T-cell (primary cell): ENCODE results near the gene ANKFN1. TPM values are rescaled to one million over a fixed set of nuclear protein-coding genes. Genes with fewer than 3 reads are reported as not detected.

Experiments used
- ATAC-seq, 4 experiments: fragments of 200-7000 bp in 3 of 4; fragments of 150-1000 bp in 1 of 4; cut with Tn5 transposase; replicated peaks in 1 of 4; 1 replicate in 3 of 4; 2 replicates in 1 of 4; pipeline ENCODE4 v1.10.0; 2021; ENCODE audit warnings: moderate library complexity in 3 of 4, mild to moderate bottlenecking in 2 of 4, moderate number of reproducible peaks in 1 of 4
- CTCF ChIA-PET, 2 donors: fragments of 300-600 bp; sonication (Branson Sonifier 250); formaldehyde crosslinking; loops; one replicate each; lab custom pipeline; 2022; ENCODE audit warnings: antibody characterized with exemption in 2 of 2; lab: Charles Lee
- POLR2A ChIA-PET, 2 donors: fragments of 300-600 bp; sonication (Branson Sonifier 250); formaldehyde crosslinking; loops; one replicate each; lab custom pipeline; 2022; ENCODE audit warnings: antibody characterized with exemption in 2 of 2; lab: Charles Lee
- DNase-seq, 35 experiments: peaks; one replicate each; pipeline versions ENCODE4 v3.0.0 to v3.0.0-alpha.2; 2013 to 2023
- H3K27ac ChIP-seq: one replicate; pipeline ENCODE4 v1.5.1; 2013; ENCODE audit warnings: low read length
- H3K27me3 ChIP-seq, 2 experiments: replicated peaks in 1 of 2; 1 replicate in 1 of 2; 2 replicates in 1 of 2; pipeline versions ENCODE4 v1.6.1 to v1.7.0; 2013; ENCODE audit warnings: low read length in 1 of 2, mixed read lengths in 1 of 2; ENCODE audit not compliant: control insufficient read depth in 2 of 2, insufficient read depth in 2 of 2; ENCODE audit errors: extremely low read depth in 1 of 2
- H3K36me3 ChIP-seq, 2 donors: 1 replicate in 1 of 2; 2 replicates in 1 of 2; pipeline versions ENCODE4 v1.6.1 to v1.7.0; 2013; ENCODE audit warnings: low read length in 1 of 2; ENCODE audit not compliant: control insufficient read depth in 2 of 2, insufficient read depth in 1 of 2; ENCODE audit errors: extremely low read depth in 1 of 2
- H3K4me1 ChIP-seq, 2 experiments: 1 replicate in 1 of 2; 2 replicates in 1 of 2; pipeline versions ENCODE4 v1.6.1 to v1.7.0; 2013; ENCODE audit warnings: low read length in 2 of 2, mixed read lengths in 1 of 2; ENCODE audit not compliant: insufficient read depth in 2 of 2, control insufficient read depth in 1 of 2; ENCODE audit errors: extremely low read depth in 1 of 2
- H3K4me3 ChIP-seq, 2 donors: 1 replicate in 1 of 2; 2 replicates in 1 of 2; pipeline versions ENCODE4 v1.5.1 to v1.7.0; 2013; ENCODE audit warnings: mild to moderate bottlenecking in 2 of 2, low read length in 1 of 2, moderate library complexity in 1 of 2; ENCODE audit not compliant: control insufficient read depth in 1 of 2; ENCODE audit errors: extremely low read depth in 1 of 2
- H3K9me3 ChIP-seq: 2 replicates; pipeline ENCODE4 v1.7.0; 2013
- H3K27ac Mint-ChIP-seq, 2 donors: one replicate each; pipeline ENCODE4 v1.8.0; 2020 to 2021; ENCODE audit warnings: mild to moderate bottlenecking in 2 of 2, mixed read lengths in 2 of 2
- H3K27me3 Mint-ChIP-seq, 2 donors: one replicate each; pipeline ENCODE4 v1.8.0; 2021 to 2022; ENCODE audit warnings: mixed read lengths in 2 of 2
- H3K36me3 Mint-ChIP-seq: one replicate; pipeline ENCODE4 v1.8.0; 2021; ENCODE audit warnings: mixed read lengths
- H3K4me1 Mint-ChIP-seq, 3 donors: one replicate each; pipeline ENCODE4 v1.8.0; 2020 to 2022; ENCODE audit warnings: mixed read lengths in 3 of 3, mild to moderate bottlenecking in 1 of 3
- H3K4me3 Mint-ChIP-seq, 3 donors: one replicate each; pipeline ENCODE4 v1.8.0; 2020 to 2022; ENCODE audit warnings: mild to moderate bottlenecking in 3 of 3, mixed read lengths in 3 of 3, moderate library complexity in 3 of 3
- H3K9me3 Mint-ChIP-seq, 3 donors: one replicate each; pipeline ENCODE4 v1.8.0; 2020 to 2022; ENCODE audit warnings: mixed read lengths in 3 of 3
- WGBS: methylation state at CpG from one replicate; pipeline ENCODE4 v1.1.5; 2013; ENCODE audit warnings: missing lambda C conversion rate; ENCODE audit not compliant: insufficient coverage; 5-methylcytosine and 5-hydroxymethylcytosine counted together
- total RNA-seq, 35 experiments: library from RNA in 6 of 35; stranded (reverse) in 6 of 35; fragments of 120-200 nt in 1 of 35; gene quantifications; one replicate each; pipeline versions ENCODE4 v1.2.1 to v1.2.4 and lab custom pipeline; 2013 to 2026

Gene ANKFN1
- total RNA-seq, 5 donors from 2014 or later (not counting 1 experiment from before 2014, with no cell fraction given): not detected

- no peaks in the 10 kb centered on the region for H3K36me3 ChIP-seq
- Mint-ChIP-seq H3K4me3 (no peak overlapping the region), H3K27me3 (no peaks in the 10 kb centered on the region), H3K4me1 (no peaks in the 10 kb centered on the region), H3K9me3 (peaks cover 0 to 5% (median 0%) of the 10 kb centered on the region in 3 donors), H3K27ac (no peak overlapping the region), H3K36me3 (no peaks in the 10 kb centered on the region)
- no peaks in the 10 kb centered on the region for H3K9me3 ChIP-seq
- DNase-seq: no peak
- H3K4me1 ChIP-seq: no peaks in the 10 kb centered on the region
- no peak overlapping the region for H3K27ac ChIP-seq
- H3K4me3 ChIP-seq: no peak overlapping the region
- no peaks in the 10 kb centered on the region for H3K27me3 ChIP-seq
- CTCF ChIA-PET: no interaction called here
- WGBS: 17% methylated on average over 1 of the region's 4 CpGs
- POLR2A ChIA-PET: interaction anchor here in 1 of 2 donors (0.8 kb wide), 1 partner anchor 307 kb away, joined by 4 read pairs; no protein-coding TSS in a partner anchor
- ATAC-seq: no peak
Measured at GRCh38 chr17:56230660-56231059, 77.4 kb downstream of the ANKFN1 start.

GRCh38 chr17:56231252-56231651, 78.0 kb downstream of the ANKFN1 start:
- H3K9me3 Mint-ChIP-seq: peaks cover 0 to 5% (median 0%) of the 10 kb centered on the region in 3 donors
- no peak overlapping the region for H3K27ac Mint-ChIP-seq
- H3K27me3 Mint-ChIP-seq: no peaks in the 10 kb centered on the region
- Histone ChIP-seq H3K27me3 (no peaks in the 10 kb centered on the region), H3K36me3 (no peaks in the 10 kb centered on the region), H3K4me3 (no peak overlapping the region), H3K27ac (no peak overlapping the region), H3K9me3 (no peaks in the 10 kb centered on the region), H3K4me1 (no peaks in the 10 kb centered on the region)
- POLR2A ChIA-PET: interaction anchor here (0.6 to 0.8 kb wide), 2 partner anchors 307 to 597 kb away, joined by 3 to 4 read pairs; no protein-coding TSS in a partner anchor
- H3K36me3 Mint-ChIP-seq: no peaks in the 10 kb centered on the region
- CTCF ChIA-PET: no interaction called here
- DNase-seq (no peak), ATAC-seq (no peak)
- H3K4me3 Mint-ChIP-seq: no peak overlapping the region
- no peaks in the 10 kb centered on the region for H3K4me1 Mint-ChIP-seq
- WGBS: 92% methylated on average over 2 of the region's 2 CpGs

GRCh38 chr17:56231693-56232092, 78.4 kb downstream of the ANKFN1 start:
- CTCF ChIA-PET: no interaction called here

GRCh38 chr17:56244268-56244890, 91.1 kb downstream of the ANKFN1 start:
- Mint-ChIP-seq H3K4me3 (no peak overlapping the region), H3K27ac (no peak overlapping the region), H3K36me3 (no peaks in the 10 kb centered on the region), H3K9me3 (no peaks in the 10 kb centered on the region), H3K4me1 (no peaks in the 10 kb centered on the region), H3K27me3 (peaks cover 2 to 23% of the 10 kb centered on the region in 2 donors)
- no CpG with 5 or more reads among the region's 2 CpGs for WGBS
- ChIA-PET POLR2A (interaction anchor here in 1 of 2 donors (0.6 kb wide), 1 partner anchor 8 kb away, joined by 3 read pairs; no protein-coding TSS in a partner anchor), CTCF (no interaction called here)
- Histone ChIP-seq H3K36me3 (no peaks in the 10 kb centered on the region), H3K27ac (no peak overlapping the region), H3K4me1 (no peaks in the 10 kb centered on the region), H3K4me3 (no peak overlapping the region), H3K9me3 (no peaks in the 10 kb centered on the region), H3K27me3 (no peaks in the 10 kb centered on the region)
- no peak for ATAC-seq
- no peak for DNase-seq

More at GRCh38 chr17:56231693-56232092, 78.4 kb downstream of the ANKFN1 start:
- H3K27ac ChIP-seq: no peak overlapping the region
- peaks cover 0 to 5% (median 0%) of the 10 kb centered on the region in 3 donors for H3K9me3 Mint-ChIP-seq
- DNase-seq (no peak), ATAC-seq (no peak)
- 71% methylated on average over 3 of the region's 5 CpGs for WGBS
- no peaks in the 10 kb centered on the region for H3K4me1 Mint-ChIP-seq
- H3K36me3 ChIP-seq: no peaks in the 10 kb centered on the region
- POLR2A ChIA-PET: interaction anchor here in 1 of 2 donors (0.6 kb wide), 1 partner anchor 598 kb away, joined by 3 read pairs; no protein-coding TSS in a partner anchor
- H3K9me3 ChIP-seq: no peaks in the 10 kb centered on the region
- no peaks in the 10 kb centered on the region for H3K27me3 ChIP-seq
- no peaks in the 10 kb centered on the region for H3K4me1 ChIP-seq
- H3K27ac Mint-ChIP-seq: no peak overlapping the region
- no peak overlapping the region for H3K4me3 ChIP-seq
- H3K27me3 Mint-ChIP-seq: no peaks in the 10 kb centered on the region
- H3K36me3 Mint-ChIP-seq: no peaks in the 10 kb centered on the region
- H3K4me3 Mint-ChIP-seq: no peak overlapping the region

- no peak for ATAC-seq
- WGBS: no CpG with 5 or more reads among the region's 1 CpG
- Mint-ChIP-seq H3K27me3 (peaks cover 2 to 21% of the 10 kb centered on the region in 2 donors), H3K4me3 (no peak overlapping the region), H3K27ac (no peak overlapping the region), H3K9me3 (no peaks in the 10 kb centered on the region), H3K36me3 (no peaks in the 10 kb centered on the region), H3K4me1 (no peaks in the 10 kb centered on the region)
- Histone ChIP-seq H3K36me3 (no peaks in the 10 kb centered on the region), H3K9me3 (no peaks in the 10 kb centered on the region), H3K4me3 (no peak overlapping the region), H3K27me3 (no peaks in the 10 kb centered on the region), H3K4me1 (no peaks in the 10 kb centered on the region), H3K27ac (no peak overlapping the region)
- no peak for DNase-seq
- POLR2A ChIA-PET: no interaction called here
- CTCF ChIA-PET: no interaction called here
Measured at GRCh38 chr17:56247816-56248215, 94.5 kb downstream of the ANKFN1 start.

GRCh38 chr17:56257075-56257474, 103.8 kb downstream of the ANKFN1 start:
- Mint-ChIP-seq H3K27ac (no peak overlapping the region), H3K36me3 (no peaks in the 10 kb centered on the region), H3K27me3 (peaks cover 0 to 3% of the 10 kb centered on the region in 2 donors), H3K4me3 (no peak overlapping the region), H3K9me3 (no peaks in the 10 kb centered on the region), H3K4me1 (no peaks in the 10 kb centered on the region)
- DNase-seq (no peak), ATAC-seq (no peak)
- H3K27ac ChIP-seq: no peak overlapping the region
- ChIA-PET POLR2A (no interaction called here), CTCF (no interaction called here)
- no peaks in the 10 kb centered on the region for H3K27me3 ChIP-seq
- H3K4me3 ChIP-seq: no peak overlapping the region
- H3K4me1 ChIP-seq: no peaks in the 10 kb centered on the region
- WGBS: no CpG with 5 or more reads among the region's 1 CpG
- no peaks in the 10 kb centered on the region for H3K36me3 ChIP-seq
- H3K9me3 ChIP-seq: no peaks in the 10 kb centered on the region
